ENCODE measurements around the gene ZBED4. TPM values are rescaled to one million over a fixed set of nuclear protein-coding genes. Genes with fewer than 3 reads are reported as not detected.
A peak's percentile ranks its signal among the peaks of the same experiment; 100 is the strongest.

ZBED4 gene
- total RNA-seq, 2 experiments from 2014 or later: 18.4 TPM

DNA sequence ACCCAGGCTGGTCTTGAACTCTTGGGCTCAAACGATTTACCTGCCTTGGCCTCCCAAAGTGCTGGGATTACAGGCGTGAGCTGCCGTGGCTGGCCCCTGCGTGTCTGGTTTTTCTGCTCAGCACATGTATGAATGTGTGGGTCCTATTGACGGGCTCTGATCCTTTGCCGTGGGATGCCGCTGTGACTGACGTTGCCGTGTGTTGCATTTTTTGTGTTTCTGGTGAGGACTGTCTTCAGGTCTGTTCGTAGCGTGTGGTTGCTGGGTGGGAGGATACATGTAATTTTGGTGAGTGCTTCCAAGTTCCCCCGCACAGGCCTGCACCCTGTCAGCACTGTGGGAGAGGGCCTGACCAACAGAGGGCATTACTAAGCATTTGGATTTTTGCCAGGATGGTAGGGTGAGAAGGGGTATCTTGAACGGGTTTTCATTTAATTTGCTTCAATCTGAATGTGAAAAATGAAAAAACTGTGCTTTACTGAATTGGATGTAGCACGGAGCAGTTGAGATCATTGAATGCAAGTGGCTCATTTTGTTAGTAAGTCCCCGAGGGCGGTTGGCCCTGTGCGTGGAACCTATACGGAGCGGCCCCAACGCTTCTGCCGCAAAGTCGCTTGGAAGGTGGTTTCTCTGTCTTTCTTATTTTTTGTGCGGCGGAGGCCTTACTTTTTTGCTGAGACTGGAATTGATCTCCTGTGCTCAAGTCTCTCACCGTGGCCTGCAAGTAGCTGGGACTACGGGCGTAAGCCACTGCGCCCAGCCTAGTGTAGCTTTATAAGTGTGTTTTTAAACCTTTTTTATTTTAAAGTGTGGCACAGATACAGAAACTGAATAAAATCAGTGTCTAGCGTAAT lies 8.2 kb downstream of the ZBED4 start:
- POLR2A ChIA-PET: no interaction called here
- peaks cover 15% of the 10 kb centered on the region for H3K9me3 Mint-ChIP-seq
- DNase-seq: no peak
- peaks cover 17% of the 10 kb centered on the region for H3K36me3 Mint-ChIP-seq
- peaks cover 48% of the 10 kb centered on the region for H3K4me1 Mint-ChIP-seq (ENCODE audit: low read depth)
- CTCF ChIA-PET: no interaction called here
- no peaks in the 10 kb centered on the region for H3K27me3 Mint-ChIP-seq
- H3K4me3 Mint-ChIP-seq: no peak overlapping the region
- H3K27ac Mint-ChIP-seq: peak overlapping the region; percentile 15
- intact Hi-C loops (cut with micrococcal nuclease): no loop called here

DNA sequence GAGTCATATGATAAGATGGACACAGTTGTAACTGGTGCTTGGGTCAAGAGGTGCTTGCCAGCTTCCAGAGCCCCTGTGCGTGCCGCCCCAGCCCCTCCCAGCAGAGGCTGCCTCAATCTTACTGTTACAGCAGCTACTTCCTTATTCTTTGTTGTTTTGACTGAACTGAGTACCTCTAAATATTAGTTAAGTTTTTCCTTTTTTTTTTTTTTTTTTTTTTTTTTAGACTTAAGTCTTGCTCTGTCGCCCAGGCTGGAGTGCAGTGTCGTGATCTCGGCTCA lies 8.8 kb downstream of the ZBED4 start:
- Mint-ChIP-seq H3K27me3 (no peaks in the 10 kb centered on the region), H3K4me1 (ENCODE audit: low read depth) (peaks cover 51% of the 10 kb centered on the region)
- CTCF ChIA-PET: no interaction called here

DNA sequence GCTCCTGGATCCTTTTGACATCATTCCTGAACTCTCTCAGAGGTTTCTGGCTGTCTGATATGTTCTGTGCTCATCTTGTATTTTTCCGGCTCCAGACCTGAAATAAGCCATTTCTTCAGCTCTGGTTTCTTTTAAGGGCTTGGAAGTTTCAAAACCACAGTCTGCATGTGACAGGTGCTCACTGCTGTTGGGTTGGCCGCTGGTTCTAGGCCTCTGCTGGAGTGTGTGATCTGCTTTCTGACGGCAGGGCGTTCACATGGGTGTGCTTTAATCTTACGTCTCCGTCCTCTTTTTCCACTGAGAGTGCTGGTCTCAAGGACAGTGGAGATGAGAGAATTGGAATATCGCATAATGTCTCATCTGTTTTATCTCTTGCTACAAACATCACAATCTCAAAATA lies 10.3 kb downstream of the ZBED4 start:
- H3K9me3 Mint-ChIP-seq: peaks cover 18% of the 10 kb centered on the region
- ChIA-PET POLR2A (no interaction called here), CTCF (no interaction called here)
- DNase-seq: no peak
- H3K4me3 Mint-ChIP-seq: no peak overlapping the region
- peaks cover 54% of the 10 kb centered on the region for H3K4me1 Mint-ChIP-seq (ENCODE audit: low read depth)
- intact Hi-C loops (cut with micrococcal nuclease): no loop called here
- H3K27ac Mint-ChIP-seq: no peak overlapping the region
- no peaks in the 10 kb centered on the region for H3K27me3 Mint-ChIP-seq
- H3K36me3 Mint-ChIP-seq: peaks cover 34% of the 10 kb centered on the region

More for the DNA sequence above, 8.8 kb downstream of the ZBED4 start:
- Mint-ChIP-seq H3K4me3 (no peak overlapping the region), H3K9me3 (peaks cover 18% of the 10 kb centered on the region), H3K27ac (no peak overlapping the region), H3K36me3 (peaks cover 23% of the 10 kb centered on the region)
- POLR2A ChIA-PET: no interaction called here
- DNase-seq: no peak
- intact Hi-C loops (cut with micrococcal nuclease): no loop called here

DNA sequence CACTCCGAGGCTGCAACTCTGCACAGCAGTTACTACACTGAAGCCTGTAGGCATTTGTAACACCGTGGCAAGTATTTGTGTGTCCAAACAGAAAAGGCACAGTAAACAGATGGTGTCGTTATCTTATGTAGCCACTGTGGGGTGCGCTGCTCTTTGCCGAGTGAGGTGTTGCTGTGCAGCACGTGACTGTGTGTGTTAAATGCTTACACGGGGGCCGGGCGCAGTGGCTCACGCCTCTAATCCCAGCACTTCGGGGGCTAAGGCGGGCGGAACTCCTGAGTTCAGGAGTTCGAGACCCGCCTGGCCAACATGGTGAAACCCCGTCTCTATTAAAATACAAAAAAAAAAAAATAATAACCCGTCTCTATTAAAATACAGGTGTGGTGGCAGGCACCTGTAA lies 11.5 kb downstream of the ZBED4 start:
- Mint-ChIP-seq H3K9me3 (peaks cover 29% of the 10 kb centered on the region), H3K27ac (no peak overlapping the region), H3K4me1 (ENCODE audit: low read depth) (peaks cover 64% of the 10 kb centered on the region), H3K36me3 (peaks cover 45% of the 10 kb centered on the region), H3K4me3 (no peak overlapping the region), H3K27me3 (no peaks in the 10 kb centered on the region)
- intact Hi-C loops (cut with micrococcal nuclease): no loop called here
- ChIA-PET POLR2A (no interaction called here), CTCF (no interaction called here)
- no peak for DNase-seq

DNA sequence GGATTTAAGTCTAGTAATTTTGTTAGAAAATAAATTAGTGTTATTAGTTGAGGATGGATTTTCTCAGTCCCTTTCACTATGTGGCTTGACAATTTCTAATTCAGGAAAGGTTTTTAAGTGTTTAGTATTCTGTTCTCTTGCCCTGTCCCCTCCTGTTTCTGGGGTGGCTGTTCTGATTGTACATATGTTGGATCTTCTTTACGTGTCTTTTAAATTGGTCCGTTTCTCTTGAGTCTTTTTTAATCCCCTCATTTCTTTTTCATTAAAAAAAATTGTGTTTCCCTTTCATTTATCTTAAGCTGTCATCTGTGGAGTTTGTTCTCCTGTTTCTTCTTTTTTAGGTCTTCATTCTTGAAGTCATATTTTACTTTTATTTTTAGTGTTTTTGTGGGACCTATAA lies 12.5 kb downstream of the ZBED4 start:
- DNase-seq: no peak
- Mint-ChIP-seq H3K9me3 (peaks cover 33% of the 10 kb centered on the region), H3K27me3 (no peaks in the 10 kb centered on the region), H3K27ac (no peak overlapping the region), H3K36me3 (peaks cover 50% of the 10 kb centered on the region), H3K4me1 (ENCODE audit: low read depth) (peaks cover 67% of the 10 kb centered on the region), H3K4me3 (no peak overlapping the region)
- ChIA-PET CTCF (no interaction called here), POLR2A (no interaction called here)
- intact Hi-C loops (cut with micrococcal nuclease): no loop called here

DNA sequence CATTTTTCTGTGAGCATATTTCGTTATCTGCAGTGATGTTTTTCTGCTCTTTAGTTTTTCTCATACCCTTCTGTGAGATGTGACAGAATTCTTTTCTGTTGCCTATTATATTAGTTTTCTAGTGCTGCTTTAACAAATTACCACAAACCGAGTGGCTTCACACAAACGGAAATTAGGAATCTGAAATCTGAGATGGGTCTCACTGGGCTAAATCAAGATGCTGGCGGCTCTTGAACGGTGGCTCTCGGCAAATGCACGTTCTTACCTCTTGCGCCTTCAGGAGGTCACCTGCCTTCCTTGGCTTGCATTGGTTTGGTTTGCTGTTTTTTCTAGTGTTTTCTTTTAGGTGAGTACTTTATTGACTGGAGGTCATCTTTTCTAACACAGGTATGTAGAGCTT lies 13.0 kb downstream of the ZBED4 start:
- ChIA-PET POLR2A (interaction anchor here (1.0 kb wide), 1 partner anchor 41 kb away, joined by 3 read pairs; no protein-coding TSS in a partner anchor), CTCF (no interaction called here)
- intact Hi-C loops (cut with micrococcal nuclease): no loop called here
- Mint-ChIP-seq H3K9me3 (peaks cover 33% of the 10 kb centered on the region), H3K27ac (peak overlapping the region; percentile 9), H3K27me3 (no peaks in the 10 kb centered on the region), H3K36me3 (peaks cover 50% of the 10 kb centered on the region), H3K4me1 (ENCODE audit: low read depth) (peaks cover 66% of the 10 kb centered on the region), H3K4me3 (no peak overlapping the region)
- DNase-seq: no peak

DNA sequence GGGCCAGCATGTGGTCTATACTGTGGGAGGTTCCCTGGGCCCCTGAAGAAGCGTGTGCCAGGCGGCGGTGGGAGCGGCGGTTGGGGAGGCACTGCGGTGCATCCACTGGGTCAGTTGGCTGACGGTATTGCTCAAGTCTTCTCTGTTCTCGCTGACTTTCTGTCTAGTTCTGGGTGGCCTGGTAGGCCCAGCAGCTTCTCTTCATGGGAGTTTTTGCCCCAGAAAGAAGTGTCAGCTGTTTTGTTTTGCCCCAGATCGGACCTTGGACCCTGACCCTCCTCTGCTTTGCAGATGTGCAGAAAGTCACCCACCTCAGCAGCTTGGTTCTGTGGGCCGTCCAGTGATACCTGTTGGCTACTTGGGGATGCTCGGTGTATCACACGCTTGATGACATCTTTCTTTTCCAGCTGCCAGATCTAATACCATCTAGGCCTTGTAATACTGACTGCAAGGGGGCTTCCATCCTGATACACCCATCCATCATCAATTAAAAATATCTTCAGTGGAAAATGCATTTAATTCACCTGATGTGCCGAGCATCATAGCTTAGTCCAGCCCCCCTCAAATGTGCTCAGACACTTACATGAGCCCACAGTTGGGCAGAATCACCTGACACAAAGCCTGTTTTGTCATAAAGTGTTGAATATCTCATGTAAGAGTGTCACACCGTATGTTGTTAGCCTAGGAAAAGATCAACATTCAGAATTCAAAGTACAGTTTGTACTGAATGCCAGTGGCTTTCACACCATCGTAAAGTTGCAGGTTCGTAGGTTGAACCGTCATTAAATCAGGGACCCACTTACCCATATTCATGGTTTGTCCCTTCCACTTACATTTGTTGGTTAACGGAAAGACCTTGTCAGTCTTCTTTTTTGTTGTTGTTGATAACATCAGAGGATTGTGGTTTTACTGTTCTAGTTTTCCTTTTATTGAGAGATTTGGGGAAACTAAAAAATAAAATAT lies 13.9 kb downstream of the ZBED4 start:
- H3K9me3 Mint-ChIP-seq: peaks cover 33% of the 10 kb centered on the region
- no peak overlapping the region for H3K4me3 Mint-ChIP-seq
- ChIA-PET POLR2A (interaction anchor here (1.0 to 1.4 kb wide), 2 partner anchors 13 to 42 kb away, joined by 3 to 4 read pairs; no protein-coding TSS in a partner anchor), CTCF (interaction anchor here (0.9 to 1.6 kb wide), 3 partner anchors 9 to 100 kb away, joined by 3 to 5 read pairs (median 4); no protein-coding TSS in a partner anchor)
- intact Hi-C loops (cut with micrococcal nuclease): loop anchor here (1.0 kb wide), 1 partner anchor 28 kb away; no protein-coding TSS in a partner anchor
- no peaks in the 10 kb centered on the region for H3K27me3 Mint-ChIP-seq
- H3K4me1 Mint-ChIP-seq (ENCODE audit: low read depth): peaks cover 67% of the 10 kb centered on the region
- peak; percentile 8 for DNase-seq
- H3K27ac Mint-ChIP-seq: peak overlapping the region; percentile 54
- peaks cover 50% of the 10 kb centered on the region for H3K36me3 Mint-ChIP-seq

DNA sequence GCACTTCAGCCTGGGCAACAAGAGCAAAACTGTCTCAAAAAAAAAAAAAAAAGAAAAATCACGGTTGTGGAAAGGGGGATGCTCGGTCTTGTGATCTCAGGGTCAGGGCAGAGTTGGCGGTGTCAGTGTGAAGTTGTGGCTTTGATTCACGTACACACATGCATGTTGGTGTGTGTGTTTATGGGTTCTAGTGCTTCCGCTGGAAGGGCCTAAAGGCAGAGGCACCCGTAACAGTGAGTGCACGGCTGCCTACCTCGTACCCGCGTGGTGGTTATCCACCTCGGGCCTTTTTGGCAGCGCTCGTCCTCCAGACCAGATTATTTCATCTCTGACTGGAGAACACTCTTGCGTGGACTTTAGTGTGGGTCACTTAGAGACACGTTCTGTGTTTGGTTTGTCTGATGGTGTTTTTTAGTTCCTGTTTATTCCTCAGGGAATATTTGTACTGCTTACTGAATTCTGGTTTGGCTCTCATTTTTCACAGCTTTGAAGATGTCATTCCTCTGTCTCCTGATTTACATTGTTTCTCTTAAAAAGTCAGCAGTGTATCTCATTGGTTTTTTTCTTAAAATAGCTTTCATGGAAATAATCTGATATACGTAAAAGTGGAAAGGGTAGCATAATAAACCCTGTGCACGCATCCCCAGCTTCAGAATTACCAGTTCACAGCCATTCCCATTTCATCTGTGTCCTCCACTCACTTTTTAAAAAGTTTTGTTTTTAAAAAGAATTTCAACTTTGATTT lies 15.6 kb downstream of the ZBED4 start:
- Mint-ChIP-seq H3K27me3 (no peaks in the 10 kb centered on the region), H3K4me3 (no peak overlapping the region), H3K27ac (no peak overlapping the region), H3K36me3 (peaks cover 56% of the 10 kb centered on the region), H3K4me1 (ENCODE audit: low read depth) (peaks cover 66% of the 10 kb centered on the region), H3K9me3 (peaks cover 33% of the 10 kb centered on the region)
- ChIA-PET POLR2A (no interaction called here), CTCF (interaction anchor here (0.8 to 1.8 kb wide), 3 partner anchors 11 to 49 kb away, joined by 3 to 4 read pairs (median 4); partner anchors contain the start of genes ALG12 and CRELD2)
- intact Hi-C loops (cut with micrococcal nuclease): no loop called here
- DNase-seq: peak; percentile 7

DNA sequence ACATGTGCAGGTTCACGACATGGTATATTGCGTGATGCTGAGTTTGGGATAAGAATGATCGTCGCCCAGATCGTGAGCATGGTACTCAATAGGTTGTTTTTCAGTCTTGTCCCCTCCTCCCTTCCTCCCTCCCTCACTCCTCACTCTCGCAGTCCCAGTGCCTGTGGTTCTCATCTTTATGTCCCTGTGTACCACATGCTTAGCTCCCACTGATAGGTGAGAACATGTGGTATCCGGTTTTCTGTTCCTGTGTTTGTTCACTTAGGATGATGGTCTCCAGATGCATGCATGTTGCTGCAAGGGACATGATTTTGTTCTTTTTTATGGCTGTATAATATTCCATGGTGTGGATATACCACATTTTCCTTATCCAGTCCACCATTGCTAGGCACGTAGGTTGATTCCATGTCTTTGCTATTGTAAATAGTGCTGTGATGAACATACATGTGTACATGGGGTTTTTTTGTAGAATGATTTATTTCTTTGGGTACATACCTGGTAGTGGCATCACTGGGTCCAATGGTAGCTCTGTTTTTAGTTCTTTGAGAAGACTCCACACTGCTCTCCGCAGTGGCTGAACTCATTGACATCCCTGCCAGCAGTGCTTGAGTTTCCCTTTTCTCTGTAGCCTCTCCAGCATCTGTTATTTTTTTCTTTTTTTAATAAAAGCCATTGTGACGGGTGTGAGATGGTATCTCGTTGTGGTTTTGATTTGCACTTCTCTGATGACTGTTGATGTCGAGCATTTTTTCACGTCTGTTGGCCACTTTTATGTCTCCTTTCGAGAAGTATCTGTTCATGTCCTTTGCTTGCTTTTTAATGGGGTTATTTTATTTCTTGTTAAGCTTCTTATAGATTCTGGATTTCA lies 16.4 kb downstream of the ZBED4 start:
- Mint-ChIP-seq H3K27ac (peak overlapping the region; percentile 33), H3K27me3 (no peaks in the 10 kb centered on the region), H3K4me1 (ENCODE audit: low read depth) (peaks cover 67% of the 10 kb centered on the region), H3K36me3 (peaks cover 56% of the 10 kb centered on the region), H3K9me3 (peaks cover 33% of the 10 kb centered on the region), H3K4me3 (peak overlapping the region; percentile 24)
- ChIA-PET CTCF (interaction anchor here (0.7 to 1.8 kb wide), 3 partner anchors 17 to 48 kb away, joined by 3 to 4 read pairs (median 3); partner anchors contain the start of genes ALG12 and CRELD2), POLR2A (interaction anchor here (0.6 to 0.7 kb wide), 2 partner anchors 35 to 110 kb away, joined by 5 to 6 read pairs; no protein-coding TSS in a partner anchor)
- intact Hi-C loops (cut with micrococcal nuclease): no loop called here
- peak; percentile 26 for DNase-seq

DNA sequence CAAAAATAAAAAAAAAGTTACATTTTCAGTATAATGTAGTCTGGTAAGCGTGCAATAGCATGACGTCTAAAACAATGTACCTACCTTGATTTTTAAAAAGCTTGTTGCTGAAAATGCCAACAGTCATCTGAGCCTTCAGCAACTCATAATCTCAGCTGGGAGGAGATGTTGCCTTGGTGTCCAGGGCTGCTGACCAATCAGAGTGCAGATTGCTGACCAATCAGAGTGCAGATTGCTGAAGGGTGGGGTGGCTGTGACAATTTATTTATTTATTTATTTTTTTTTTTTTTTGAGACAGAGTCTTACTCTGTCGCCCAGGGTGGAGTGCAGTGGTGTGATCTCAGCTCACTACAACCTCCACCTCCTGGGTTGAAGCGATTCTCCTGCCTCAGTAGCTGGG lies 17.8 kb downstream of the ZBED4 start:
- H3K27me3 Mint-ChIP-seq: no peaks in the 10 kb centered on the region
- DNase-seq: peak; percentile 20
- intact Hi-C loops (cut with micrococcal nuclease): no loop called here
- POLR2A ChIA-PET: interaction anchor here (0.6 to 1.1 kb wide), 2 partner anchors 31 to 75 kb away, joined by 3 read pairs; no protein-coding TSS in a partner anchor
- no peak overlapping the region for H3K4me3 Mint-ChIP-seq
- H3K4me1 Mint-ChIP-seq (ENCODE audit: low read depth): peaks cover 58% of the 10 kb centered on the region
- H3K9me3 Mint-ChIP-seq: peaks cover 22% of the 10 kb centered on the region
- H3K36me3 Mint-ChIP-seq: peaks cover 46% of the 10 kb centered on the region
- CTCF ChIA-PET: interaction anchor here (1.1 kb wide), 1 partner anchor 749 kb away, joined by 3 read pairs; no protein-coding TSS in a partner anchor
- no peak overlapping the region for H3K27ac Mint-ChIP-seq

DNA sequence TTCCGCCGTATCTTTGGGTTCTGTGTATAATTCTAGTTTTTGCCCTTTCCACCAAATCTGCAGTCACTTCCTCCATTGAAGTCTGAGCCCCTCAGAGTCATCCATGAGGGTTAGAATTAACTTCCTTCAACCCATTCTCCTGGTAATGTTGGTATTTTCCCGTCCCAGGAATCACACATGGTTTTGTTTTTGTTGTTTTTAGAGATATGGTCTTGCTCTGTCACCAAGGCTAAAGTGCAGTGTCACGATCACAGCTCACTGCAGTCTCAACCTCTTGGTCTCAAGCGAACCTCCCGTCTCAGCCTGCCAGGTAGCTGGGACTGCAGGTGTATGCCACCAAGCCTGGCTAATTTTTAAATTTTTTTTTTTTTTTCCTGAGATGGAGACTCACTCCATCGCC lies 18.7 kb downstream of the ZBED4 start:
- Mint-ChIP-seq H3K27me3 (no peaks in the 10 kb centered on the region), H3K4me3 (no peak overlapping the region), H3K4me1 (ENCODE audit: low read depth) (peaks cover 51% of the 10 kb centered on the region), H3K27ac (no peak overlapping the region), H3K9me3 (peaks cover 15% of the 10 kb centered on the region), H3K36me3 (peaks cover 37% of the 10 kb centered on the region)
- peak; percentile 4 for DNase-seq
- ChIA-PET CTCF (no interaction called here), POLR2A (no interaction called here)
- intact Hi-C loops (cut with micrococcal nuclease): no loop called here

Data from activated CD4-positive, alpha-beta memory T cell treated with anti-CD3 and anti-CD28 coated beads for 36 hours (primary cell).